GM19193 (cell line): ENCODE data around the gene CDK13.

Experiments used
- POLR2A ChIP-seq: IDR thresholded peaks from 4 replicates; pipeline ENCODE4 v1.6.1; 2011; ENCODE audit not compliant: insufficient read depth, insufficient read length; ENCODE audit errors: extremely low read depth

CDK13 gene

DNA sequence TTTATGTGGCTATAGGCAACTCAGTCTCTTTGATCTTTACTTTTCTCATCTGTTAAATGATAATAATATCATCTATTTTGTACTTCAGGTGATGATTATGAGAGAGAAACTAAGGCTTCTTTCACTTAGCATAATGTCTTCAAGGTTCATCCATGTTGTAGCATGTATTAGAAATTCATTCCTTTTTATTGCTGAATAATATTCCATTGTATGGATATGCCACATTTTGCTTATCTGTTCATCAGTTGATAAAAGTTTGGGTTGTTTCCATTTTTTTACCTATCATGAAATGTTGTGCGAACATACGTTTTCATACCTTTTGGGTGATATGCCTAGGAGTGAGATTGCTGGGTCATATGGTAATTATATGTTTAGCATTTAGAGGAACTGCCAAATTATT is 7.2 kb upstream of the CDK13 start:
- TF ChIP-seq POLR2A: no peak

DNA sequence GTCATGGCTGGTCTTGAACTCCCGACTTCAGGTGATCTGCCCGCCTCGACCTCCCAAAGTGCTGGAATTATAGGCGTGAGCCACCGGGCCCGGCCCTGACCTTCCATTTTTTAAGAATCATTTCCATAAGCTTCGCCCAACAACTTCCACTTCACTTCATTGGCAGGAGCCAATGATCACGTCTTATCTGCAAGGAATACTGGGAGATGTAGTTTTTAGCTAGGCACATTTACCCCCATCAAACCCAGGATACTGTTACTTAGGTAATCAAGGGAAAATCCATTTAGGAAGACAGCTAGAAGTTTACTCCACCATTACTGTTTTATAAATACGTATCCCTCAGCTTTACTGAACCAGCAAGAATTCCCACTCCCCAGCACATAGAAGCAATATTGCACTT is 3.4 kb upstream of the CDK13 start:
- TF ChIP-seq POLR2A: no peak

DNA sequence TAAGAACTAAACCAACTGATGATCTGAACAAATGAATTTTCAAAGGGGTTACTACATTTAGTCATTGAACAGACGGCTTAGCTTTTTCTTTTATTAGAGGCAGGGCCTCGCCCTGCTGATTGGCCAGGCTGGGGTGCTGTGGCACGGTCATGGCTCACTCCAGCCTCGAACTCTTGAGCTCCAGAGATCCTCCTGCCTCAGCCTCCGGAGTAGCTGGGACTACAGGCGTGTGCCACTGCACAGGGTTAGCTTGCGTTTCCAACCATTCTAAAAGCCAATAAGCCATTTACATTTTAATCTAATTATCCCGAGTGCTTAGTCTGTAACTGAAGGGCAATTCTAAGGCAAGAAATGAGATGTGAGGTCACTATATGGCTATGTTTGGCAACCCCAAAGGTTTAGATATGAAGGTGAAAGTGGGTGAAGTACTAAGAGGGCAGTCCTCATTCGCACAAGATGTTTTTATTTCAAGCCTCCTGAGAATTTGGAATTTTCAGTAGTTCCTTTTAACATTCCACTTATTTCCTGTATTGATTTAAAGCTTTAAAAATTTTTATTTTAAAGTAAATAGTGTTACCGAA is 1.6 kb upstream of the CDK13 start:
- peak; percentile 38 for TF ChIP-seq POLR2A

DNA sequence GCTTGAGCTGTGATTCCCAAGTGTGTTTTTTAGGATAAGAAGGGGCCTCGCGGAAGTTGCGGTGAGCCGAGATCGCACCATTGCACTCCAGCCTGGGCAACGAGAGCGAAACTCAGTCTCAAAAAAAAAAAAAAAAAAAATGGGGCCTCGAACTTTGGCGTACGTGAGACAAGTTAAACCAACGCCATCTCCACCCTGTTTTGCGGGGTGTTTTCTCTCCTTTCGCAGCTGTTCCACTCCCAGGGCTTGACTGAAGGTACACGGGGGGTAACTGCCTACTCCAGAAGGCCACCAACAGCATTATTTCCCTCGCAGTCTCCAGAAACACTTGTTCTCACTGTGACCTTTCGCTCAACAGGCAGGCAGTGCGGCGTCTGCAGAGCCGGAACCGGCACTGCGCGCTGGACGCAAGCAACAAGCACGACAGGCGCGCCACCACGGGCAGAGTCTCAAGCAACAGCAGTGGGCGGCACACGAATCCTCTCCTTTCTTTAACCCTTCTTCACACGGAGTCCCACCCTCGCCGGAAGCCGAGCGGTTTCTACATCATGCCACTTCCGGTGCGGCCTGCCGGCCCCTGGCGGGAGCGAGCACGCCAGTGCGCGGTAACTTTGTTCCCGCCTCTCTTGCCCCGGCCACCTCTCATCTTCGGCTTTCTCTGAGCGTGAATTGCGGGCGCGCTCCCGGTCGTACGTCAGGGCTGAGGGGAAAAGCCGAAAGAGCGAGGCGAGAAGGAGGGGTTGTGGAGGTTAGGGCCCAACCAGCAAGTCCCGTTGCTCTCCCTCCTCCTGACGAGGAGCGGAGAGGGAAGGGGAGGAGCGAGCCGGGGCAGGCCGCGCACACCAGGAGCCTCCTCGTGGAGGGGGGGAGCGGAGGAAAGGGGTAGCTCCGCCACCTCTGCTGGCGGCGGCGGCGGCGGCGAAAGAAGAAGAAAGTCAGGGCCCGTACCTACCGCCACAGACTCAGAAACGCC is 814 bp upstream of the CDK13 start:
- TF ChIP-seq POLR2A: peak; percentile 98

DNA sequence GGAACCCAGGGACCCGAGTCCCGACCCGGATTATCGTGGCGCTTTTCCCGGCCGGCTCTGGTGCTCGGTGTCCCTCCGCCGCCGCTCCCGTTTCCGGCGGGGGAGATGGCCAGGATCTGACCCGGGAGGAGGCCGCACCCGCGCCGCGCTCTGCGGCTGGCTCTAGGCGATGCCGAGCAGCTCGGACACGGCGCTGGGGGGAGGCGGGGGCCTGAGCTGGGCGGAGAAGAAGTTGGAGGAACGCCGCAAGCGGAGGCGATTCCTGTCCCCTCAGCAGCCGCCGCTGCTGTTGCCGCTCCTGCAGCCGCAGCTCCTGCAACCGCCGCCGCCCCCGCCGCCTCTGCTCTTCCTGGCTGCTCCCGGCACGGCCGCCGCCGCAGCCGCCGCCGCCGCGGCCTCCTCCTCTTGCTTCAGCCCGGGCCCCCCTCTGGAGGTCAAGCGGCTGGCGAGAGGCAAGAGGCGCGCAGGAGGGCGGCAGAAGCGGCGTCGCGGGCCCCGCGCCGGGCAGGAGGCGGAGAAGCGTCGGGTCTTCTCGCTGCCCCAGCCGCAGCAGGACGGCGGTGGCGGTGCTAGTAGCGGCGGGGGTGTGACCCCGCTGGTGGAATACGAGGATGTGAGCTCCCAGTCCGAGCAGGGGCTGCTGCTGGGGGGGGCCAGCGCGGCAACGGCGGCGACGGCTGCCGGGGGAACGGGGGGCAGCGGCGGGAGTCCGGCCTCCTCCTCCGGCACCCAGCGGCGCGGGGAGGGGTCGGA is 593 bp downstream of the CDK13 start:
- no peak for TF ChIP-seq POLR2A

DNA sequence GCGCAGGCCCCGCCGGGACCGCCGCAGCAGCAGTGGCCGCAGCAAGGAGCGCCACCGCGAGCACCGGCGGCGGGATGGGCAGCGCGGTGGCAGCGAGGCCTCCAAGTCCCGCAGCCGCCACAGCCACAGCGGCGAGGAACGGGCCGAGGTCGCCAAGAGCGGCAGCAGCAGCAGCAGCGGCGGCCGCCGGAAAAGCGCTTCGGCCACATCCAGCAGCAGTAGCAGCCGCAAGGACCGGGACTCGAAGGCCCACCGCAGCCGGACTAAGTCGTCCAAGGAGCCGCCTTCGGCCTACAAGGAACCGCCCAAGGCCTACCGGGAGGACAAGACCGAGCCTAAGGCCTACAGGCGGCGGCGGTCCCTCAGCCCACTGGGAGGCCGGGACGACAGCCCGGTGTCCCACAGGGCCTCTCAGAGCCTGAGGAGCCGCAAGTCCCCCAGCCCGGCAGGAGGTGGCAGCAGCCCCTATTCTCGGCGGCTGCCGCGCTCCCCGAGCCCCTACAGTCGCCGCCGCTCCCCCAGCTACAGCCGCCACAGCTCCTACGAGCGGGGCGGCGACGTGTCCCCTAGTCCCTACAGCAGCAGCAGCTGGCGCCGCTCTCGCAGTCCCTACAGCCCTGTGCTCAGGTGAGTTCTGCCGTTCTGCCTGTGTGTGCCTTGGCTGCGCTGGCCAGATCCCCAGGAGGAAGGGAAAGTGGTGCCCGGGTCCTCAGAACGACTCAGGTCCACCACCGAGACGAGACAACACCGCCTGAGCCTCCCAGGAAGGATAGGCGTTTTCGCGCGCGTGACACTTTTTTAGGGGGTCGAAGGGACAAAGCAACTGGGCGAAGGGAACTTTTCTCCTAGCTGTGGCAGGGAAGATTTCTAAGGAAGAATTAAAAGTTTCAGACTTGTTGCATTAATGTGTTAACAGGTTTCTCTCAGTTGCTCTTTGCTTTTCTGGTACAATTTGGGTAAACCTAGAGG is 1.5 kb downstream of the CDK13 start:
- peak; percentile 49 for TF ChIP-seq POLR2A

DNA sequence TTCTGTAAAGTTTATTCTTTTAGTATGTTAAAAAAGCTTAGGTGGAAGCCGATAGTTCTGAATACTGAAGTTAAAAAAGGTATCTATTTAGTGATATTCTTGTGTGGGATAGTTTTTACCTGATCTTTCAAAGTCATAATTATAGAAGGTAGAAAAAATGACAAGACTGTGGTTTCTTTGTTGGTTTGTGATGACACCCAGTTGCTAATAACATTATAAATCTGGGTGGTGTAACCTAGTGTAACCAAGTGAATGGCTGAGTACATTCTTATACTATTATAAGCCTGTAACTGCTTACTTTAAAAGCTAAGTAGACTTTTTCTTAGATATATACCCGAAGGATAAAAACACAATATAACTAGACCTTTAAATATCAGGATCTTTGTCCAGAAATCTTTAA is 2.3 kb downstream of the CDK13 start:
- TF ChIP-seq POLR2A: no peak

DNA sequence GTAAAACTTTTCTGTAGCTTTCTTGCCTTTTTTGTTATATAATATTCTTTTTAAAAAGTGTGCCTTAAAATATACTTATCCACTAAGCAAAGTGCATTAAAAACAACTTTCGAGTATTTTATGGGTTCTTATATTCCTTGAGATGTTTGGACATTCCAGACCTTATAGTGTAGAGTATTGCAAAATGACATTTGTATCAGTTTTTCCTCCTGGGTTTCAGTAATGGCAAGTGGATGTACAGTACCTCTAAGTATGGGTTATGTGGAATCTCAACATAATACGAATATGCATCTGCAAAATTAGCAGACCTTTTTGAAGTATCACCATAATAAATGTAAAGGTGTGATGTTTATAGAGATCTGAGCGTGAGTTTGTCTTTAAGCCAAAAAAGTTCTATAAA is 2.7 kb downstream of the CDK13 start:
- no peak for TF ChIP-seq POLR2A

DNA sequence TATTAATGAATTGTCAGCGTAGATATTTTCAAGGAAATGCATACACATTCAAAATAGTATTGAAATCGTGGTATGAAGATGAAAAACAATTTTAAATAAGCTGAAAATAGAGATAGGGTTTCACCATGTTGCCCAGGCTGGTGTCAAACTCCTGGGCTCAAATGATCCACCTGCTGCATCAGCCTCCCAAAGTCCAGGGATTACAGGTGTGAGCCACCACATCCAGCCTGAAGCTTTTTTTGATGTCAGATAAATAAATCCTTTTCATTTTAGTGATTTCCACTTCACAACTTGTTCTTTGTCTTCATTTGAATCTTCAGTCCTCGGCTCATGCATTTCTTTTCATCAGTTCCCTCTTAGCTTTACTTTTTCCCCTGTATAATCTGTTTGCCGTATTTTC is 4.6 kb downstream of the CDK13 start:
- no peak for TF ChIP-seq POLR2A

DNA sequence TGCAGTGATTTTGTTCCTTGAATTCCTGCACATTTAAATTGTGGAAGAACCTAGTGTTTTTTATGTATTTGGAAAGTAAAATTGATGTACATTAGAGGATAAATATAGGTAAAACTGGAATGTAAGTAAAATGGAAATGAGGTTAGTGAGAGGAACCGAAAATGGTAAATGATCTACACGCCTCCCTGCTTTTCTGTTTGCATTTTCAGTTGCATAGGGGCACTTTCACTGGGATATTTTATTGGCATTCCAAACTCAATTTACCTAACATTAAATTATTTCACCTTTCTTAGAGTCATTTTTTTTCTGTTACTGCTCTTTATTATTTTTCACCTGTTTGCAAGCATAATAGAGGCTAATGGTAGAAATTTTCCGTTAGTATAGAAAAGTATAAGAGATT is 8.0 kb downstream of the CDK13 start:
- no peak for TF ChIP-seq POLR2A

DNA sequence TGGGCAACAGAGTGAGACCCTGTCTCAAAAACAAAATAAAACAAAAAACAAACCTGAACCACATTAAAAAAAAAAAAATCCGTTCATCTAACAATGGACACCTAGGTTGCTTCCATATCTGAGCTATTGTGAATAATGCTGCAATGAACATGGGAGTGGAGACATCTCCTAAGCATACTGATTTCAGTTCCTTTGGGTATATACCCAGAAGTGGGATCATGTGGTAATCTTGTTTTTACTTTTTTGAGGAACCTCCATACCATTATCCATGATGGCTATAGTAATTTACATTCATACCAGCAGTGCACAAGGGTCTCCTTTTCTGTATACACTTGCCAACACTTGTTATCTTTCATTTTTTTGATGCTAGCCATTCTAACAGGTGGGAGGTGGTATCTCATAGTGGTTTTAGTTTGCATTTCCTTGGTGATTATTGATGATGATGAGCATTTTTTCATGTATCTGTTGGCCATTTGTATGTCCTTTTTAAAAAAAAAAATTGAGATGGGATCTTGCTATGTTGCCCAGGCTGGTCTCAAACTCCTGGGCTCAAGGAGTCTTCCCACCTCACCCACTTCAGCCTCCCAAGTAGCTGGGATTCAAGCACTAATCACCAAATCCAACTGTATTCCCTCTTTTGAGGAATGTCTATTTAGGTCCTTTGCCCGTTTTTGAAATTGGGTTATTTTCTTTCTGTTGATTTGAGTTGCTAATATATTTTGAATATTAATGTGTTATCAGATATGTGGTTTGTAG is 17.5 kb downstream of the CDK13 start:
- no peak for TF ChIP-seq POLR2A

DNA sequence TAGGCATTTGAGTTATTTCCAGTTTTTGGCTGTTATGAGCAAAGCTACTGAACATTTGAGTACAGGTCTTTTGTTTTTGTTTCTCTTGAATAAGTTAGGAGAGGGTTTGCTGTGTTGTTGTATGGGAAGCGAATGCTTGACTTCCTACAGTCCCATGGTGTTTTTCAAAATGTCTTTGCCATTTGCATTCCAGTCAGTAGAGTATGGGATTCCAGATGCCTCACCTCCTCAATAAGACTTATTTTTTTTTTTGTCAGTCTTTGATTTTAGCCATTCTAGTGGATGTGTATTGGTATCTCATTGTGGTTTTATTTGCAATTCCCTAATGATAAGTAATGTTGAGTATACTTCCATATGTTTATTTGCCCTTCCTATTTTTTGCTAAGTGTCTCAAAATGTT is 19.4 kb downstream of the CDK13 start:
- TF ChIP-seq POLR2A: no peak

DNA sequence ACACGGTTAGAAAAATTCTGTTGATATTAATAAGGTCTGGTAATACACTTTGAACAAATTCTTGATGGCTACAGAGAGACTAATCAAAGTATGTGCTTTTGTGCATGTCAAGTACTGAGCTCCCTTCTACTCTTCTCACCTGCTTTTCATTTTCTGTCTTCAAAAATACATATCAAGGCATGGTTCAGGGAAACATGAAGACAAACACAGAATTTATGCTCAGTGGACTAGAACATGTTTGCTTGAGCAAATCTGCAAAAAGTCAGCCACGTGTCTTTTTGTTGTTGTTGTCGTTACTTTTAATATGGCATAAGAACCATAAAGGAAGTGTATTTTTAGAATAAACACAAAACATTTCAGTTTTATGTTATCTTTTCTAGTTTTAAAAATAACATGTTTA is 21.9 kb downstream of the CDK13 start:
- TF ChIP-seq POLR2A: no peak

DNA sequence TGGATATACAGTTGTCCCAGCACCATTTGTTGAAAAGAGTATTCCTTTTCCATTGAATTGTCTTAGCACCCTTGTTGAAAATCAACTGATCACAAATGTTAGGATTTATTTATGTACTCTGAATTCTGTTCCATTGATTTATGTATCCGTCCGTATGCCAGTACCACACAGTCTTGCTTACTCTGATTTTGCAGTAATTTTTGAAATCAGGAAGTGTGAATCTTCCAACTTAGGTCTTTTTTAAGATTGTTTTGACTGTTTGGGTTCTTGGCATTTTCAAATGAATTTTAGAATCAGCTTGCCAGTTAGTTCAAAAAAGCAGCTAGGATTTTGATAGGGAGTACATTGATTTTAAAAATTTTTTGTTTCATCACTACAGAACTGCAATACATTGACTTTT is 23.7 kb downstream of the CDK13 start:
- TF ChIP-seq POLR2A: no peak
